HCEC 1CT (cell line): ENCODE results near the gene FCN2.

Source experiments
- DNase-seq: peaks from one replicate; pipeline ENCODE4 v3.0.0-alpha.2; 2017

FCN2 gene

DNA sequence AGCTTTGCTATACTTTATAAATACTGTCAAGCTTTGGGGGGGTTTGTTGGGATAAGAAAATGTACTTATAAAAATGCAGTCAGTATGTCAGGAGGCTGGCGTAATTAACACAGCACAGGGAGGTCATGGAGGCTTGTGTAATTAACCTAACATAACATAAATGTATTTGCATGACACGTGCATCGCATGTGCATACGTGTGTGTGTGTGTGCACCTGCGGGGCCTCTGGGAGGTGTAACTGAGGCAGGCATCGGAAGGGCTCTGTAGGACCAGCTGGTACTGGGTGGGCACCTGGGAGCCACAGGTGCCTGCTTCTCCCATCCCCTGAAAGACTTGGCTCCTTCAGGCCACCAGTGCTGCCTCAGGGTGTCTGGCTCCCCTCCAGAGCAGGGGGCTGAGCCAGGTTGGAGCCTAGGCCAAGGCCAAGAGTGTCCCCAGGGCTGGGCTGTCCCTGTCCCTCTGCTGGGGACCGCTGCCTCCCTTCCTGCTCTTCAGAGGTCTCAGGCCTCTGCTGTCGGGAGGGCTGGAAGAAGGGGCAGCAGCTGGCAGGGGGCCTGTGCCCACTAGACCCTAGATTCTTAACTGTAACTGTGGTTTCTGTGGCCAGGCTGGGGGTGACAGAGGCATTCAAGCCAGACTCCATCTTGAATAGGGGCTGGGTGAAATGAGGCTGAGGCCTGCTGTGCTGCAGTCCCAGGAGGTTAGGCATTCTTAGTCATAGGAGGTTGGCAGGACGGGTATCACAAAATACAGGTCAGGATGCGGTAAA lies 9.0 kb downstream of the FCN2 start:
- no peak for DNase-seq

DNA sequence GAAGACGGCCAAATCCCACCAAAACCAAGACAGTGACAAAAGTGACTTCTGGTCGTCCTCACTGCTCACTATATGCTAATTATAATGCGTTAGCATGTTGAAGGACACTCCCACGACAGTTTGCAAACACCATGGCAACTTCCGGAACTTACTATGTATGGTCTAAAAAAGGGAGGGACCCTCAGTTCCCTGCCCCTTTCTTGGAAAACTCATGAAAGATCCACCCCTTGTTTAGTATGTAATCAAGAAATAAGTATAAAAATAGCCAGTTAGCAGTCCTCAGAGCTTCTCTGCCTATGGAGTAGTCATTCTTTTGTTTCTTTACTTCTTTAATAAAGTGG lies 9.5 kb downstream of the FCN2 start:
- no peak for DNase-seq

DNA sequence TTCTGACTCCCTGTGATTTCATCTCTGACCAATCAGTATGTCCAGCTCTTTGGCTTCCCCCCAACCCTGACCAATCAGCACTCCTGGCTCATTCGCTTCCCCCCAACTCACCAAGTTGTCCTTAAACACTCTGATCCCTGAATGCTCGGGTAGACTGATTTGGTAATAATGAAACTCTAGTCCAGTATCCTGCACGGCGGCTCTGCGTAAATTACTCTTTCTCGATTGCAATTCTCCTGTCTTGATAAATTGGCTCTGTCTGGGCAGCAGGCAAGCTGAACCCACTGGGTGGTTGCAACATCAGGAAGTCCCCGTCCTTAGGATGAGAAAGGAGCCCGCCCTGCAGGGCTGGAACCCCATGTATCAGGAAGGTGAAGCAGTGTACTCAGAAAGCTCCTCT lies 10.4 kb downstream of the FCN2 start:
- DNase-seq, result no peak

DNA sequence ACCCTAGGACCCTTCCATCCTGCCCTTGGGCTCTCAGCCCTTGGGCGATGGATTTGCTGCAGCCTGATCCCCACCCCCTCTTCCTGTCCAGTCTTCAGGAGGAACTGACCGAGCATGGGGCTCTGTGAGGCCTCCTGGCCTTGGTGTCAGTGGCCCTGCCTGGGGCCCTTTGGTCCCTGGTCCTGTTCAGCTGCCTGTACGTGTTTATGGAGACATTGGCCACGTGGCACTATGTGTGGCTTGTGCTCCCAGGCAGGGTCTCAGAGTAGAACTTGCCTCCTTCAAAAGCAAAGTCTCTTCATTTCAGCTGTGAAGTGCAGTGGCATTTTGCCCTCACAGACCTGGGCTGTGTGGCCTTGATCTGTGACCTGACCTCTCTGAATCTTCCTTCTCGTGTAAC lies 11.1 kb downstream of the FCN2 start:
- DNase-seq, result no peak

DNA sequence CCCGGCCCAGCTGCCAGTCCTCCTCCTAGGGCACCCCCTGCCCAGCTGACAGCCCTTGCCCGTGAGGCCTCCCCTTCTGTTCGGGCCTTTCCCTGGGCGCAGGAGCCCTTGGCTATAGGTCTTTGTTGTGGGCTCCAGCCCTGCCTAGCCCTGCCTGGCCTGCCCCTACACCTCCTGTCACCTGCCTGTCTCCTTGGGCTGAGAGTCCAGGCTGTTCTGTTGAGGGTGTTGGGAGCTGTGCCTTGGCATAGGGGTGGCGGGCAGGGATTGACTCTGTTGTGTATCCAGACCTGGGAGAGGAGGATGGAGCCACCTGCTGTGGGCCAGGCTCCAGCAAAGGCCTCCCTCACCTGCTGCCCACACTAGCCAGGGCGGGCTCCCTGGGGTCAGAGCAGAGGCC lies 11.6 kb downstream of the FCN2 start:
- DNase-seq, result no peak

DNA sequence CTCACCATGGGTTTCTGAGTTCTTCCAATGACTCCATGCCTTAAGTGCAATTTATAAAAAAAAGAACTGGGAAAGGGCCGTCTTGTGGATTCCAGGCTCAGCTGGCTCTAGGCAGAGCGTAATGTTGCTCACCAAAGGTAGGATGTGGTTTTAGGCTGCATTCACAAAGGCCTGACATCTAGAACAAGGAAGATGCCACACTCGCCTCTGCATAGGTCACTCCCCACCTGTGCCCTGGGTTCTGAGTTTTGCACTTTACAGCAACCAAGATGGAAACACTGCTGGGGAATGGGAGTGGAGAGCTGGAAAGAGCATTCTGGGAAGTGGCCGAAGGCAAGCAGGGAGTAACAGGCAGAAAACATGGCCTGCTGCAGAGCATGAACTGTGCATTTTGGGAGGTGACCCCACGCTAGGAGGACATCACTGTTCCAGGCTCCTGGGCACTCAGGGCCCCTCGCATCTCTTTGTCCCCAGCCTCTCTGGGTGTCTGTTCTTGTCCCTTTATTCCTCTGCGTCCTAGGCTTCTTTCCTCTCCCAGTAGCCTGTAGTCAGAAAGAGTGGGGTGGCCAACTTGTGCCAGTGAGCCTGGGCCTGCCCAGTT lies 12.3 kb downstream of the FCN2 start:
- no peak for DNase-seq

DNA sequence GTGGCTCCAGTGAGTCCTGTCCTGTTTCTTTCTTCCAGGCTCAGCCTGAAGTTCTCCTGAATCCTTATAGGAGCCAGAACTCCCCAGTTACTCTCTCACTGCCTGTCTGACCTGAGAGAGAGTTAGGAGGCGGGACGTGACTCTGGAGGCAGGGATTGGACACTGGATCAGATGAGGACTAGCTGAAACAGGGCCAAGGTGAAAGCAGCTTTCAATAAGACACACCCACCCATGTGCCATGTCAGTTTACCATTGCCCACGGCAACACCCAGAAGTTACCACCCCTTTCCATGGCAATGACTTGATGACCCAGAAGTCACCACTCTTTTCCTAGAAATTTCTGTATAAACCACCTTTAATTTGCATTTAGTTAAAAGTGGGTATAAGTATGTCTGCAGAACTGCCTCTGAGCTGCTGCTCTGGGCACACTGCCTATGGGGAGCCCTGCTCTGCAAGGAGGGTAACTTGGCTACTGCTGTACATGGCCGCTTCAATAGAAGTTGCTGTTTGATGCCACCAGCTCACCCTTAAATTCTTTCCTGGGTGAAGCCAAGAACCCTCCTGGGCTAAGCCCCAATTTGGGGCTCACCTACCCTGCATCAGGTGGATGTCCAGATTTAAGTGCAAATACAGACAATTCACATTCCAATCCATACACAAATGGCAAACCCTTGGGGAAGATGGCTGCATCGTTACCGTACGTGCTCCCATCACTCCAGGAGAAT lies 13.7 kb downstream of the FCN2 start:
- no peak for DNase-seq

DNA sequence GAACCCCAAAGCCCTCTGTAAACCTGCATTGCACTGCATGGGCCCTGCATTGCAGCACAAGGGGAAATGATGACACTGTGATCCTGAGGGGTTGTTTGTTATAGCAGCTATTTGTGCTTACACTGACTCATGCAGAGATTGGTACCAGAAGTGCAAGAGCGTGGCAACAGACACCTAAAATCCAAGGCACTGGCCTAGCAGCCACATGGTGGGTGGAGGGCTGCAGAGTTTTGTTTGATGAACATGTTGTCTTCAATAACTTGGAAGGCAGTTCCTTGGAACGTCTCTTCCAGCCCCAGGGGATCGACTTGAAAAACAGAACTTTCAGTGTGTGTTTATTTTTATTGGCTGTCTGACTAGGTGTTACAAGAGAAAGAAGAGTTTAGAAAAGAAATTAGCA lies 14.5 kb downstream of the FCN2 start:
- DNase-seq, result no peak

DNA sequence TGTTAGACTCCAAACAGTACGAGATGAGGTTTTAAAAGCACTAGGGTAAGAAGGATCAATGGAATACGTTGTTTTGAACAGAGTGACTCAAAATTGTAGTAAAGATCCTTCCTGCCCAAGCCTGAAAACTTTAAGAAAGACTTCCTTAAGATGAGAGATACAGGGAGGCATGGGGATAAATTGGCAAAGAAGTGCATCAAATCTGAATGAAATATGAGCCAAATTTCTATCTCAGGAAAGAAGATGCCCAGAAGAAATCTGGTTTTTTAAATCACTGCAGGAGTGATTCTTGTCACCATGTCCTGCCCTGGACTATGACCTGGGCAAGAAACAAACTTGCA lies 14.9 kb downstream of the FCN2 start:
- DNase-seq, result no peak

DNA sequence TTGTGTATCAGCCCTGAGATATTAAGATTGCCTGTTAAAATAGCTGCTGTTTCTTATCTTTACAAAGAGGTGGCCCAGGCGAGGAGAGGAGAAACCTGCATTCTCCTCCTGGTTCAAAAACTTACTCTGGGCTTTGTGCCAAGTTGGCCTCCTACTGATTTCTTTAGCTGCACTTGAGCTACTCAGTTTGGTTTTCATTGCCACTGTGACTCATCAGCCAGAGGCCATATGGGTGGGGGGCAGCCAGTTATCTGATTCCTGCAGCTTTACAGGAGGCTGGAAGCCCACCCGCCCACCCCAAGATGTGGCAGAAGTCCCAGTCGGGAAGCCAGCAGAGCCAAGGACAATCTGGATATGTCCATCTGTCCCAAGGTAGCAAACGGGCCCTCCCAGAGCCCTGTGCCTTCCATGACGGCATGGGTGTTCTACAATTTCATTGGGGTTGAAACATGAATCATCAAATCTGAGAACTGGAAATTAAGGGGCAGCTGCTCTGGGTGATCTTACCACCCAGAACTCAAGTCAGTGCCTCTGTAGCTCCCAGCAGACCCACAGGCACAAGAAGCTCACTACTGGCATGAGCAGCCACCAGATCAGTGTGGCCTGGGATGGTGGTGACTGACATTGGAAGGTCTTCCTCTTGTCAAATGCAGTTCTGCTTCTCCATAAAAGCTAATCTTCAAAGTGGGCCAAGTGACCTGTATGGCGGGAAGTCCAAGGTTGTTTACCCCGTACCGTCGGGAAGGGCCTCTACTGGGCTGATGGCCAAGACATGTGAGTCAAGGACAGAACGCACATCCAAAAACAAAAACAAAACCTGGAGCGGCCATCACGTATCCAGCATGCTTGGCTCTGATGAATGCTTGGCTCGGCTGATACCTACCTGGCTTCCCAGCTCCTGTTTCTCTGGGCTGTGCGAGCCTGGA lies 15.6 kb downstream of the FCN2 start:
- no peak for DNase-seq

DNA sequence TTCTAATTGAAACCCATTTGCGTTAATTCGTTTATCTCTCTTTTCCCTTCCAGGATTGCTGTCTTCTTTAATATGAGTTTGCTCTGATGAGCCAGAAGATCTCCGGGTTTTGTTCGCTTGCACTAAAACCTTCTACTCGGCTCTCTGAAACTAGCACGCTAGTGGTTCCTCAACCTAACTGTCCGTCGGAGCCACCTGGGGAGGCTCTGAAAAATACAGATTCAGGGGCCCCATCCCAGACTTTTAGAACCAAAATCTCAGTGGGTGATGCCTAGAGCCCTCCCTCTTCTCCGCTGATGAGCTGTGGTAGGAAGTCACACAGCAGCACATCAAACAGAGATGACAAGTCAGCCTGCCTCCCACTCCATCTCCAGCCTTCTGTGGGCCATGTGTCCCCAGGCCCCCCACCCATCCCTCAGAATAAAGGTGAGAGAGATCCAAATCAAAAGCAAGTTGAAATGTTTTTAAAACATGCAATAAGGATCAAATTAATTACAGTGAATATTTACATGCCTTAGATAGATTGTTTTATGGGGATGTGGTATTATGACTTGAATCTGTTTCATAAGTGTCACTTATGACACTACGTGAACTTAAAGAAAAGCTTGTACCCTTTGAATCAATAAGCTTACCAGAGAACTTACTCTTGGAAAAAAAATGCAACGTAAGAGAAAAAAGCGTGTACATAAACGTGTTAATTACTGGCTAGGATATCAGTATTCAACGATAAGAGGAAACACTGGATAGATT lies 16.4 kb downstream of the FCN2 start:
- no peak for DNase-seq

DNA sequence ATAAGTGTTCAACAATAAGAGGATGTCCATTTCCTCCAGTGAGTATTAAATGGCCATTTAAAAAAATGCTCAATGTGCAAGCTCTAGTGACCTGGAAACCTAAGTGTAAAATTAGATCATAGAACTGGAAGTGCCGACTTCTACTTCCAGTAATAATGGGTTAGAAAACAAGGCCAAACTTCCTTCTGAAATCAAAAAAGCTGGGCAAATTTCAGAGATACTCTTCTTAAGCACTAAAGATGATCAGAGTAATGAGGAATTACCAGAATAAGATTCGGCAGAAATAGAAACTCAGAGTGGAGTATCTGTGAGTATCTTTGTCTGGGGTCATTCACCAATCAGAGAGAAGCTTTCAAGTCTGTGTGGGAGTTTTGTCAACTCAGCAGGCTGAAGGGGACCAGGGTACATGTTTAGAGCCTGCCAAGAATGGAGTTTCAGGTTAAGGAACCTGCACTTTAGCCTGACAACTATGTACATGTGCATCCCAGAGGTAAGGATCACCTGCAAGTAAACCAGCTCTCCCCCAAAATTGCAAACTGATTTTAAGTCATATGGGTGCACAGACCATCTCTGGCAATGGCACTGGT lies 17.1 kb downstream of the FCN2 start:
- DNase-seq, result no peak

DNA sequence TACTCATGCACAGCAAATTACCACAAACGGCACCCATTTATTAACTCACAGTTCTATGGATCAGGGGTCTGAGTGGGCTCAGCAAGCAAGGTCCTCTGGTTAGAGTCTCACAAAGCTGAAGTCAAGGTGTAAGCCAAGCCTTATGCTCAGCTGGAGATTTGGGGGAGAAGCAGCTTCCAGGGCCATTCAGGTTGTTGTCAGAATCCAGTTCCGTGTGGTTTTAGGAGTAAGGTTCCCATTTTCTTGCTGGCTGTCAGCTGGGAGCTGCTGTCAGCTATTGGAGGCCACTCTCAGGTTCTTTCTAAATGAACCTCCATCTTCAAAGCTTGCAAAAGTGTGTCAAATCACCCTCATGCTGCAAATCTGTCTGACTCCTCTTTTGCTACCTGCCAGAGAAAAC lies 17.7 kb downstream of the FCN2 start:
- DNase-seq, result no peak

DNA sequence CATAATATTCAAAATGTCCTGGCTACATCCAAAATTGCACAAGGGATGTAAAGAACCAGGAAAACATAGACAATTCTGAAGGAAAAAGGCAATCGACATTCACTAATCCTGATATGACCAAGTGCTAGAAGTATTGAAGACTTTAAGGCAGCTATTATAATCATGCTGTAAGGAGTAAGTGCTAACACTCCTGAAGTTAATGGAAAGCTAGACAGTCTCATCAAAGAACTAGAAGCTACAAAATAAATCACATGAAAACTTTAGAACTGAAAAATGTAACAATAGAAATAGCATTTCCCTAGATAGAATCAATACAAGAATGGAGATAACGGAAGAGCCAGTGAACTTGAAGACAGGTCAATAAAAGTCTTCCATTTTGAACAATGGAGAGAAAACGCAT lies 18.6 kb downstream of the FCN2 start:
- DNase-seq, result no peak

DNA sequence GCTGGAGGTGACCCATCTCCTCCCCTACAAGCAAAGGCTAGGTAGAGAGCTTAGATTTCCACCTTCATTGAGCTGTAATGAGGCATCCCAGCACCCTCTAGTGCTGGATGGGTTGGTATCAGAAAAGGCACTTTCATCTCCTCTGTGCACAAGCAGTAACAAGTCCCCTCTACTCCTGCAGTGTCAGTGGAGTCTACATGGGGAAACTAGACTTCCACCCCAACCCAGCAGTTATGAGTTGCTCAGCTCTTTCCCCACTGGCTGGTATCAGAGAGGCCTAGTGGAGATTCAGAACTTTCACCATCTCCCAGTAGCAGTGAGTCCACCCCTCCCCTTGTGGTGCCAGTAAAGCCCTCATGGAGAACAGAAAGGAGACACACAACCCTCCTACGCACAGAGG lies 19.2 kb downstream of the FCN2 start:
- no peak for DNase-seq

DNA sequence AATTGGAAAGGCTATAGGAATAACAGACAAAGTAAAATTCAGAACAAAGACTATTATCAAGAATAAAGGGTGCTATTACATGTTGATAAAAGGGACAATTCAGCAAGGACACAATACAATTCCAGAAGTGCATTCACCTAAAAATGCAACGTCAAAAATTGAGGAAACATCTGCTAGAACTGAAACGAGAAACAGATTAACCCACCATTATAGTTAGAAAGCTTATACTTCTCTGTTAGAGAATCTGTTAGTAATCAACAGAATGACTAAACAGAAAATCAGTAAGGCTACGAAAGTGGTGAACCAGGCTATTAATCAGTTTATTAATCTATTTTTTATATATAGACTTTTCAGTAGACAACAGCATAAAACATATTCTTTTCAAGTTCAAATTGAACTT lies 22.3 kb downstream of the FCN2 start:
- no peak for DNase-seq

DNA sequence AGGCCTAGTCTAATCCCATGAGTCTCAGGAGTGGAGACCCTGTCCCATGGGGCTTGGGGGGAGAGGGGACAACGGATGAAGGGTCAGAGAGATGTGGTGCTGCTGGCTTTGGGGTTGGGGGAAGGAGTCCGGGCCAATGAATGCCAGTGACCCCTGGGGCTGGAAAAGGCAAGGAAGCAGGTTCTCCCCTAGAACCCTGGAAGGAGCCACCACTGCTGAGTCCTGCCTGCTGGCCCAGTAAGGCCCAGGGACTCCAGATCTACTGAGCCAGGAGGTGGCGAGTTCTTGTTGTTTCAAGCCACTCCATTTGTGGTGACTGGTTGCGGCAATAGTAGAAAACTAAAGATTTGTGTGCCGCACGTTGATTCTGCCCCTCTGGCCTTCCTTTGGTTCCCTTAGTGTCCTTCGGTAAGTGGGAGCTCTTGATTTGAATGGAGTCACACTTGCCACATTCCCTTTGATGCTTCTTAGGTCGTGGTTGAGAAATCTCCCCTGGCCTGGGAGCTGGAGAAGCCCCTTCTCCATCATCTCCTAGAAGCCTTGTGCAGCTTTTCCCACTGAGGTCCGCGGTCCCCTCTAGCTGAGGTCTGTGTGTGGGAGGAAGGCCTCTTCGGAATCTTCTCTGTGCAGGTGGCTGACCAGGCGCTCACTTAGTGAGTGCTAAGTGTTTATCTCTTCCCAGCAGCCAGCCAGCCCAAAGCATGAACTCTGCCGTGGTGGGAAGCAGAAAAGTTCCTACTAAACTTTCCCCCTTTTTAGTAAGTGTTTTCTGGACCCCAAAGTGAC lies 28.1 kb downstream of the FCN2 start:
- no peak for DNase-seq

DNA sequence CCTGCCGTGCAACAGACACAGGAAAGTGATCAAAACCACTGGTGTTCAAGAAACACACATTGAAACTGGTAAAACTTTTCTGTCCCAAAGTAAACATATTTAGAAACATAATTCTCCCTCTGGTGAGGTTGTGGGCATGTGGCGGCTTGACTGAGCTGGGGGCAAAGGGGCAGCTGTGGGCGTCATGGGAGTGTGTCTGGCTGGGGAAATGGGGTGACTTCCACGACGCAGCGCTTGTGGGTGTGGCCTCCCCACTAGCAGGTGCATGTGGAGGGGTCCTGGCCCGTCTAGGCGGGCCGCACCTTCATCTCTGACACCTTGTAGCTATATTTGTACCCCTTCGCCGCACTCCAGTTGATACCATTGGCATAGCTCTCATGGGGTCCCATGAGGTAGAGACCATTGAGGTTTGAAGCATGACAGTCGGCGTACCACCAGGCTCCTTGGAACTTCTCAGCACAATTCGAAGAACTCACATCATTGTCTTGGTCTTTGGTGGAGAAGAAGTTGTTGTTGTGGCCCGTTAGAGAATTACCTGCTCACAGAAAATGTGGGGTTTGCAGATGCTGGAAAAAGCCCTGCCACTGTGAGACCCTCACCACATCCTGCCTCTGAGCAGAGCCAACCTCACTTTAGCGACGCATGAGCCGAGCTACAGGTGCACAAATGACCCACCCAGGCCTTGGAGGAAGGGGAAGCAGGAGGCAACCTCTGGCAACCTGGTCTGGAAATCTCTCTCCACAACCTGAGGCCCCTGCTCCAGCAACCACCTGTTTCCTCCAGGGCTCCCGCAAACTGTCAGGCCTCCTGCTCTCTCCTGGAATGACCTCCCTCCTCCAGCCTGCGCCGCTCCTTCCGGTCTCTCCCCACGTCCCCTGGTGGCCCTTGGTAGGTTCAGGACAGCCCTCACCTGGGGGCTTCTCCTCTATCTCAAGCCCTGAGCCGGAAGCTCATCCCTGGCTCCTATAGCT lies 29.2 kb downstream of the FCN2 start:
- no peak for DNase-seq

DNA sequence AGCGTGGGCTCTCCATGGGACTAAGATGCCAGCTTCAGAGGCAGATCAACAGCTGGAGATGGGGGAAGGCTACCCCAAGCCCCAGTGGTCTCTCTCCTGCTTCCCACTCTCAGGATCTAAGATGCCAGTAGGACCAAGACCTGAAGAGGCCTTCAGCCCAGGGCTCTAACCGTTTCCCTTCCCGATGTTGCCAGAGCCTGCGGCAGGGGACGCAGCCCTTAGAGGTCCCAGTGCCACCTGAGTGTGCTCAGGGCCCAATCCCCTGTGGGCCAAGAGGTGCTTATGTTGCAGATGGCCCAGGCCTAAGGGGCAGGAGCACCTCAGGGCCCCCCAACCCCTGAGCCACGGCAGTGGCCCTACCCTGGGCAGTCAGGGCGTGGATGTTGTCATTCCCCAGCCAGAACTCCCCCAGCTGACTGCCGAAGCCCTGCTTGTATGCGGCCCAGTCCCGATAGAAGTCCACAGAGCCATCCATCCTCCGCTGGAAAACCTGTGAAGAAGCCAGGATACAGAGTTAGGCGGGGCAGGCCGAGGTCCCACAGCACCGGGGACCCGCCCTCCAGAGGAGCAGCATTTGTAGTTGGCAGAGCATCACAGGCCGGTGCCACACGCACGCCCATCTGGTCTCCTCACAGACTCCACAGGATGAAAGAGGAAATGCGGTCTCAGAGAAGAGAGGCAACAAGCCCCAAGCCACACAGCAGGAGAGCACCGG lies 31.7 kb downstream of the FCN2 start:
- DNase-seq, result no peak
